ENCODE data around the gene LATS1. TPM values are rescaled to one million over a fixed set of nuclear protein-coding genes. Genes with fewer than 3 reads are reported as not detected.
A peak's percentile ranks its signal among the peaks of the same experiment; 100 is the strongest.
"Not testable (repeated sequence)": the region's sequence is repeated elsewhere in the genome, so short reads cannot be mapped to it uniquely, and the experiment has no call there.

Gene LATS1
- polyA plus RNA-seq (2012; ENCODE audit: insufficient read depth, insufficient read length) = 7.8 TPM

GRCh38 chr6:149717588-149718458, at the start of gene LATS1:
Gene LATS1, minus strand, starts transcription at chr6:149718101. Its CDS starts 15,975 bp downstream, at chr6:149702126.
- DNase-seq (ENCODE audit: low read depth, low spot score) = peak; percentile 73
- peak within 1 kb of the TSS; percentile 77 for H3K4me3 ChIP-seq (ENCODE audit: low read length)

- DNase-seq (ENCODE audit: low read depth, low spot score) = no peak
Measured at GRCh38 chr6:149766156-149766769, 48.4 kb upstream of the LATS1 start.

GRCh38 chr6:149763866-149764265, 46.0 kb upstream of the LATS1 start:
- DNase-seq (ENCODE audit: low read depth, low spot score) = no peak
- no peak overlapping the region for H3K4me3 ChIP-seq (ENCODE audit: low read length)

More at GRCh38 chr6:149766156-149766769, 48.4 kb upstream of the LATS1 start:
- H3K4me3 ChIP-seq (ENCODE audit: low read length) = no peak overlapping the region

- no peak for DNase-seq (ENCODE audit: low read depth, low spot score)
- no peak overlapping the region for H3K4me3 ChIP-seq (ENCODE audit: low read length)
Measured at GRCh38 chr6:149761438-149761837, 43.5 kb upstream of the LATS1 start.

- no peak overlapping the region for H3K4me3 ChIP-seq (ENCODE audit: low read length)
Measured at GRCh38 chr6:149756261-149756636, 38.3 kb upstream of the LATS1 start.

GRCh38 chr6:149755300-149756260, 37.7 kb upstream of the LATS1 start:
- H3K4me3 ChIP-seq (ENCODE audit: low read length) = no peak overlapping the region
- DNase-seq (ENCODE audit: low read depth, low spot score) = no peak

More at GRCh38 chr6:149756261-149756636, 38.3 kb upstream of the LATS1 start:
- DNase-seq (ENCODE audit: low read depth, low spot score) = no peak

- no peak for DNase-seq (ENCODE audit: low read depth, low spot score)
- H3K4me3 ChIP-seq (ENCODE audit: low read length) = no peak overlapping the region
Measured at GRCh38 chr6:149754548-149754947, 36.6 kb upstream of the LATS1 start.

GRCh38 chr6:149753374-149753637, 35.4 kb upstream of the LATS1 start:
- not testable (repeated sequence) for DNase-seq (ENCODE audit: low read depth, low spot score)

GRCh38 chr6:149752600-149753373, 34.9 kb upstream of the LATS1 start:
- DNase-seq (ENCODE audit: low read depth, low spot score) = no peak

More at GRCh38 chr6:149753374-149753637, 35.4 kb upstream of the LATS1 start:
- not testable (repeated sequence) for H3K4me3 ChIP-seq (ENCODE audit: low read length)

GRCh38 chr6:149751920-149752319, 34.0 kb upstream of the LATS1 start:
- H3K4me3 ChIP-seq (ENCODE audit: low read length) = not testable (repeated sequence)

More at GRCh38 chr6:149752600-149753373, 34.9 kb upstream of the LATS1 start:
- no peak overlapping the region for H3K4me3 ChIP-seq (ENCODE audit: low read length)

GRCh38 chr6:149751239-149751638, 33.3 kb upstream of the LATS1 start:
- no peak overlapping the region for H3K4me3 ChIP-seq (ENCODE audit: low read length)
- DNase-seq (ENCODE audit: low read depth, low spot score) = no peak

More at GRCh38 chr6:149751920-149752319, 34.0 kb upstream of the LATS1 start:
- DNase-seq (ENCODE audit: low read depth, low spot score) = not testable (repeated sequence)

GRCh38 chr6:149750136-149750609, 32.3 kb upstream of the LATS1 start:
- DNase-seq (ENCODE audit: low read depth, low spot score) = peak; percentile 72
- peak overlapping the region; percentile 96 for H3K4me3 ChIP-seq (ENCODE audit: low read length)

GRCh38 chr6:149749594-149750135, 31.8 kb upstream of the LATS1 start, which contains the start of gene PCMT1:
Gene PCMT1, plus strand, starts transcription at chr6:149749741. Its CDS starts 161 bp downstream, at chr6:149749902.
- DNase-seq (ENCODE audit: low read depth, low spot score) = peak; percentile 75

GRCh38 chr6:149749082-149749593, 31.2 kb upstream of the LATS1 start:
- peak overlapping the region; percentile 96 for H3K4me3 ChIP-seq (ENCODE audit: low read length)
- DNase-seq (ENCODE audit: low read depth, low spot score) = not testable (repeated sequence)

More at GRCh38 chr6:149749594-149750135, 31.8 kb upstream of the LATS1 start, which contains the start of gene PCMT1:
- H3K4me3 ChIP-seq (ENCODE audit: low read length) = peak within 1 kb of the TSS; percentile 96

GRCh38 chr6:149746147-149746946, 28.4 kb upstream of the LATS1 start, which contains the start of gene NUP43:
Gene NUP43, minus strand, starts transcription at chr6:149746529. Its CDS starts 34 bp downstream, at chr6:149746495.
- DNase-seq (ENCODE audit: low read depth, low spot score) = peak; percentile 97
- peak within 1 kb of the TSS; percentile 92 for H3K4me3 ChIP-seq (ENCODE audit: low read length)

GRCh38 chr6:149745252-149745651, 27.4 kb upstream of the LATS1 start:
- H3K4me3 ChIP-seq (ENCODE audit: low read length) = peak overlapping the region; percentile 92
- not testable (repeated sequence) for DNase-seq (ENCODE audit: low read depth, low spot score)

GRCh38 chr6:149734915-149735314, 17.0 kb upstream of the LATS1 start:
- no peak for DNase-seq (ENCODE audit: low read depth, low spot score)
- H3K4me3 ChIP-seq (ENCODE audit: low read length) = no peak overlapping the region

Data from Jurkat, Clone E6-1 (cell line).